Subcutaneous preadipocyte (primary cell): Measurements from ENCODE around the gene SCN2B. TPM values are rescaled to one million over a fixed set of nuclear protein-coding genes. Genes with fewer than 3 reads are reported as not detected.

Source experiments
- small RNA-seq: library from RNA; depleted of rRNA; stranded (forward); fragments of <200 nt; gene quantifications from one replicate; pipeline ENCODE3, GENCODE V24; 2012
- total RNA-seq: library from RNA; depleted of rRNA; stranded (reverse); fragments of >200 nt; gene quantifications from 2 replicates; pipeline ENCODE4 v1.2.3, GENCODE V29; 2012

SCN2B gene, protein sequence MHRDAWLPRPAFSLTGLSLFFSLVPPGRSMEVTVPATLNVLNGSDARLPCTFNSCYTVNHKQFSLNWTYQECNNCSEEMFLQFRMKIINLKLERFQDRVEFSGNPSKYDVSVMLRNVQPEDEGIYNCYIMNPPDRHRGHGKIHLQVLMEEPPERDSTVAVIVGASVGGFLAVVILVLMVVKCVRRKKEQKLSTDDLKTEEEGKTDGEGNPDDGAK
- under 0.01 TPM in 1 of 2 replicates, not detected in the other for total RNA-seq

GRCh38 chr11:118175993-118176777 is at the start of gene SCN2B:
TSS of gene SCN2B (minus strand) at chr11:118176639. CDS start at chr11:118176431, 208 bp downstream.

DNA sequence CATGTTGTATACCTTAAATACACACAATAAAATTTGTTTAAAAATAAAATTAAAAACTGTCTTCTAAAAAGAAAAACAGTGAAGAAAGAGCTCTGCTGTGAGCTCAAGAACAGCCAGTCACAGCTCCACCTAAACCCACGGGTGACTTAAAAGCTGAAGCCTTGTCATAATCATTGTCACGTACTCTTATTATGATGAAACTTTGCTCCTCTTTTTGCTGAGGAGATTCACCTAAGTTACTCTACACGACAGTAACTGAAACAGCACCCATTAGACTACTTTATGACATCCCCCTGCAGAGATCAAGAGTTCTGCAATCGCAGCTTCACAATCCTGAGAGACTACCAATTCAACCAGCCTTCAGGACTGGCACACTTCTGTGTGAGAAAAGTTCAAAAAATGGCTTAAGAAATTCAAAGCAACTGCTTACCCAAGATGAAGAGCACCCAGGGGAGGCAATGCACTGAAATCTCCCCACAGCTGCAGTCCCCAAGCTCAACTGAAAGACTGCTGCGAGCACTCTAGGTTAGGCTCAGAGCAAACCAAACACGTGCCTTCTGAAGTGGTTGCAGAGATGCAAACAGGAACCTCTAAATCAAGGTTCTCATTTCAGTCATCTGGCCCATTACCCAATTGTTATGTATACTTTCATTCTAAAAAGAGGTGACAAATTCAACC is 48.2 kb upstream of the SCN2B start, which contains the start of gene JAML:
Gene JAML (minus strand): TSS at position 501 of the 678 bp plus-strand sequence. CDS start 10,145 bp downstream, outside the sequence.

DNA sequence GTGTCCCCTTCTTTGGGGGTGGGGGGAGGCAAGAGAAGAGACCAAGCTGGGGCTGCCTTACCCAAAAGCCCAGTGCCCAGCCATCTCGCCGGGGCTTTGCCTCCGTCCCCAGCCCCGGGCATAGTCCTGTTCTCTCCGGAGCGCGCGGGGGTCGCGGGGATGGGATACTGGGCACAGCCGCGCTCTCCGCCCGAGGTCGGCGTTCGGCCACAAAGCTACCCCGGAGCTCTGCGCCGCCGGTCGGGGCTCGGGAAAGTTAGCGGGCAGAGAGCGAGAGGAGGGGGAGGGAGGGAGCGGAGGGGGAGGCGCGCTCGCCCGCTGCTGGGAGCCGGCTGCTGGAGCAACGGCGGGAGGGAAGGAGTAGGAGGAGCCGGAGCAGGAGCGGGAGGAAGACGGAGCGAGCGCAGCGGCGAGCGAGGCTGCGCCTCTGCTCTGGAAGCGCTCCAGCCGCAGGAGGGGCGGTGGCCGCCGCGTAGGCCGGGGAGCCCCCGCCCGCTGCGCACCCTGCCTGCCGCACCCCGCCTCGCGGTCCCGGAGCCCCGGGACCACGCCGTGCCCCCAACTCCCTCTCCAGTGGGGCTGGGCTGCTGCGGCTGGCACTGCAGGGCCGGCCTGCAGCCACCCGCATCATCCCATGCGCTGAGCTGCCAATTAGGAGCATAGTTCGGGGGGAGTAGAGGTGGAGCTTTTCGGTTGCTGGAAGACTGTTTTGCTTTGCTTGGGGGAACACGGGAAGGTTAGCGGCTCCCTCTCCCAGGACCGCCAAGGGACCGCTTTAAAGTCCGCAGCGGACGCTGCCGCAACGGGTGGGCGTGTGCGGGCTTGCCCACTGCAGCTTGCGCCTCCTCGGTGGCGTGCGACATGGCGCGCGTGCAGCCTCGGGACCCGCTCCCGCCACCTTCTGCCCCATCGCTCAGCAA is 23.6 kb downstream of the SCN2B start, which contains the start of gene SCN4B:
Gene SCN4B (minus strand): TSS at position 272 of the 920 bp plus-strand sequence. CDS start 150 bp downstream, at position 122.

Small RNA genes lying within 50 kb of the gene (small RNA-seq; reads per million reads assigned to genes)
- not detected for gene HSPE1P18

Other genes starting within 250 kb of the SCN2B start
- gene TMPRSS13, start 247.2 kb downstream of the SCN2B start, total RNA-seq: under 0.01 TPM in 1 of 2 replicates, not detected in the other
- 0.37 TPM in 1 of 2 replicates, not detected in the other for gene IL10RA, start 190.2 kb downstream of the SCN2B start, total RNA-seq
- not detected in 2 replicates for gene TMPRSS4, start 99.6 kb downstream of the SCN2B start, total RNA-seq
- not detected in 2 replicates for gene SMIM35, start 89.7 kb downstream of the SCN2B start, total RNA-seq
- gene SCN4B, start 23.8 kb downstream of the SCN2B start, total RNA-seq: not detected in 2 replicates
- not detected in 2 replicates for gene JAML, start 48.4 kb upstream of the SCN2B start, total RNA-seq
- 0.20 and 0.37 TPM in 2 replicates for gene MPZL3, start 75.7 kb upstream of the SCN2B start, total RNA-seq
- not detected in 2 replicates for gene MPZL2, start 87.7 kb upstream of the SCN2B start, total RNA-seq
- not detected in 2 replicates for gene CD3E, start 128.1 kb upstream of the SCN2B start, total RNA-seq
- not detected in 2 replicates for gene CD3D, start 166.1 kb upstream of the SCN2B start, total RNA-seq
- gene CD3G, start 167.7 kb upstream of the SCN2B start, total RNA-seq: not detected in 2 replicates
- 43.4 and 54.2 TPM in 2 replicates for gene UBE4A, start 183.0 kb upstream of the SCN2B start, total RNA-seq
- gene ATP5MG, start 225.0 kb upstream of the SCN2B start, total RNA-seq: 26.6 and 31.6 TPM in 2 replicates